GM18508 (cell line): Measurements from ENCODE around the gene MAPRE2.
"Not testable (repeated sequence)": the region's sequence is repeated elsewhere in the genome, so short reads cannot be mapped to it uniquely, and the experiment has no call there.

Source experiments
- ATAC-seq: cut with Tn5 transposase; IDR thresholded peaks from one replicate; pipeline ENCODE4 v1.9.1; 2021; ENCODE audit warnings: moderate number of reproducible peaks; ENCODE audit not compliant: insufficient read depth, unreplicated experiment

MAPRE2 gene

GRCh38 chr18:35170323-35170722 is 129.1 kb downstream of the MAPRE2 start:
- ATAC-seq, result not testable (repeated sequence)

GRCh38 chr18:35171315-35171987 is 130.2 kb downstream of the MAPRE2 start:
- no peak for ATAC-seq

- ATAC-seq, result no peak
Measured at GRCh38 chr18:35172009-35172408, 130.8 kb downstream of the MAPRE2 start.

GRCh38 chr18:35172451-35173035 is 131.3 kb downstream of the MAPRE2 start:
- no peak for ATAC-seq

DNA sequence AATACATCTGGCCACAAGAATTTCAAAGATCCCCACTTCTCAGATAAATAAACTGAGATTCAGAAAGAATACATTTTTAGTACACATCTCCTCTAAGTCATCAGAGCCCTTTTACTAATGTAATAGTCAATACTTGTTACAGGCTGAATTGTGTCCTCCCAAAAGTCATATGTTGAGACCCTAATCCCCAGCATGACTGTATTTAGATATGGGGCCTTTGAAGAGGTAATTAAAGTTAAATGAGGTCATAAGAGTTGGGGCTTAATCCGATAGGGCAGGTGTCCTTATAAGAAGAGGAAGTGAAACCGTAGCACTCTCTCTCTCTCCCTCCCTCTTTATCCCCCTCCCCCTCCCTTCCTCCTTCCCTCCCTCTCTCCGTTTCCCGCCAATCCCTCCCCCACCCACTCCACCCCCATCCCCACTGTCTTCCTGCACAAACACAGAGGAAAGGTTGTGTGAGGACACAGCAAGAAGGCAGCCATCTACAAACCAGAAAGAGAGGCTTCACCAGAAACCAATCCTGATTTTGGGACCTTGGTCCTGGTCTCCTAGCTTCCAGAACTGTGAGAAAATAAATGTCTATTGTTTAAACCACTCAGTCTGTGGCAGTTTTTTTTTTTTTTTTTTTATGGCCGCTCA is 133.0 kb downstream of the MAPRE2 start:
- peak; percentile 73 for ATAC-seq

DNA sequence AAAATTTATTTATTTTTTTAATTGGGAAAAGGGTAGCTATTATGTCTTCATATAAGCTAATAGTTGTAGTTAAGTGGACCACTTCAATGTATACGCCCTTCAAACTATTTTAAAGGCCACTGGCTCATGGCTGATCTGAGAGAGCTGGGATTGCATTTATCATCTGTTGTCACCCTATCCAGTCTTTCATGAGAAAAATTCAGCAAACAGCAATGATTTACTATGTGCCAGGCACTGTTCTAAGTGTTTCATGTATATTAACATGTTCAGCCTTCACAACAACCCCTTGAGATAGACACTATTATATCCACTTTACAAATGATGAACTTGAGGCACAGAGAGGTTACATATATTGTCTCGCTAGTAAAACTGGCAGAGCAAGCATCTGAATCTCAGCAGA is 133.5 kb downstream of the MAPRE2 start:
- no peak for ATAC-seq

GRCh38 chr18:35176925-35177324 is 135.7 kb downstream of the MAPRE2 start:
- ATAC-seq, result no peak

DNA sequence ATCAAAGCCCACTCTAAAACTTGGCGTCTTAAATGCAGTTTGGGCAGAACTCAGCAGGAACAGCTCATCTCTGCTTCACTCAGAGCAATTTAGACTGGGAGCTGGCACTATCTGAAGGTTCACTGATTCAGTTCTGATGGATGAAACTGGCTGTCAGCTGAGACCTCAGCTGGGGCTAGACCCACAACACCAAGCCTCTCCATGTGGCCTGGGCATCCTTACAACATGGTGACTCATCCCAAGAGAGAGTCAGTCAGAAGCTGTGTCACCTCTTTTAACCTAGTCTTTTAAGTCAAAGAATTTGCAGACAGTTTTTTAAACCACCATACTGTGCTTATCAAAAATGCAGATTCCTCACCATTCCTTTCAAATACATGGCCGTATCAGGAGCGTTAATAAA is 137.0 kb downstream of the MAPRE2 start:
- no peak for ATAC-seq

- ATAC-seq, result no peak
Measured at GRCh38 chr18:35179906-35180305, 138.7 kb downstream of the MAPRE2 start.

GRCh38 chr18:35180455-35180854 is 139.2 kb downstream of the MAPRE2 start:
- ATAC-seq, result no peak

- no peak for ATAC-seq
Measured at GRCh38 chr18:35182151-35182550, 140.9 kb downstream of the MAPRE2 start.

DNA sequence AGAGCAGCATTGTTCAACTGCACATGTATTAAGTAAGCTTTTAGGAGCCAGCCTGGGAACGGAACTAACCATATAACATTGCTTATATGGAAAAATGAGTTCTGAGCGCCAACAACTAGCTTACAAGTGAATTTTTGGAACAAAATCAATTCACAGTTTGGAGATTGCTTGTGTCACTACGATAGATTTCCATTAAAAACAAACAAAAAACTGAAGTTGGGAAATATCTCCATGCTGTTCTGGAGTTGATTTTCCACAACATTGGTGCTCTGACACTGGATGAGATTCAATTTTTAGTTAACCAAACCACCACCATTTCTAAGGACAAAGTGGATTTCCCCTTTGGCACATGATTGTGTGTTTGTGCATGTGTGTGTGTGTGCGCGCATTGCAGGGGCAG is 142.7 kb downstream of the MAPRE2 start:
- no peak for ATAC-seq

GRCh38 chr18:35185771-35186170 is 144.6 kb downstream of the MAPRE2 start:
- no peak for ATAC-seq

DNA sequence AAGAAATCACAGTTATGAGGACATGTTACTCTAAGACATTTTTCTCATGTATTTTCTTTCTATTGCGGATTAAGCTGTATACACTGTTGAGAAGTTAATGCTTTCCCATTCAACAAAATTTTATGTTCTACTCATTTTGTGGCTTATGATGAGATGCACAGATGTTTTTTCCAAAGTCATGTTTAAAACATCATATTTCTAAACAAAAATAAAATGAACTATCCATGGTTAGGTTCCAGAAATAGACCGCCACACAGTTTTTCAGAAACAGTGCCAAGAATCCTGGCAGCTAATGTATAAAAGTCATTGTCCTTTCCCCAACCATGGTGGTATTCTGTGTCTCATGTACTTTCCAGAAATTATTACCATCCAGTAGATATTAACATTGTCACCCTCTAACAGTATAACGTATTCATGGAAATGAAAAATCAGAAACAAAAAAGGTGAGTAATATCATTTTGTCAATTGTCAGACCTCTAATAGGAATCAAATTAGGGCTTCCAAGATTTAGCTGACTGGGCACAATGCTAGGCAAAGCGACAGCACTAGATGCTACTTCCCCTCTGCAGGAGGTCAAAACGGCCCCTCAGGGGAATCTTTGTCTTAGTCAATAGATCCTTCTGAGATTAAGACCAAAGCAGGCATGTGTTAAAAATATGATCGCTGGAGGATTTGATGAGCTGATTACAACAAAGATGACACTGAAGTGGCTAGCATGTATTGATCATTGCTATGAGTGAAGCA is 145.2 kb downstream of the MAPRE2 start:
- no peak for ATAC-seq

DNA sequence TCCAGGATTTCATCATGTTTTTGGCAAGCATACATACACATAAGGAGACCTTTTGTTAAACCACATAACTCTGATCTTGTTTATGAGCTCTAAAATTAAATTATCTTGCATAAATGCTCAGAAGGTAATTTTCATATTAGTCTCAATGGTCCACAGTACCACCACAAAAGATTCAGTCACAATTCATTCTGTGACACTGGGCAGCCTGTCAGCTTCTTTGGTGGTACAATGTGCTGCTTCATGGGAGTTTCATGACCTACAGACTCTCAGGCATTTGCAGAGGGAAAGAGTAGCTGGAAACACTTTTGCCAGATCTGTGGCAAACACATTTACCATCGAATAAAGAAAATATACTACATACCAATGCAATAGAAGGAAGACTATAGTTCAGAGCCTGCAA is 148.3 kb downstream of the MAPRE2 start:
- ATAC-seq, result no peak

DNA sequence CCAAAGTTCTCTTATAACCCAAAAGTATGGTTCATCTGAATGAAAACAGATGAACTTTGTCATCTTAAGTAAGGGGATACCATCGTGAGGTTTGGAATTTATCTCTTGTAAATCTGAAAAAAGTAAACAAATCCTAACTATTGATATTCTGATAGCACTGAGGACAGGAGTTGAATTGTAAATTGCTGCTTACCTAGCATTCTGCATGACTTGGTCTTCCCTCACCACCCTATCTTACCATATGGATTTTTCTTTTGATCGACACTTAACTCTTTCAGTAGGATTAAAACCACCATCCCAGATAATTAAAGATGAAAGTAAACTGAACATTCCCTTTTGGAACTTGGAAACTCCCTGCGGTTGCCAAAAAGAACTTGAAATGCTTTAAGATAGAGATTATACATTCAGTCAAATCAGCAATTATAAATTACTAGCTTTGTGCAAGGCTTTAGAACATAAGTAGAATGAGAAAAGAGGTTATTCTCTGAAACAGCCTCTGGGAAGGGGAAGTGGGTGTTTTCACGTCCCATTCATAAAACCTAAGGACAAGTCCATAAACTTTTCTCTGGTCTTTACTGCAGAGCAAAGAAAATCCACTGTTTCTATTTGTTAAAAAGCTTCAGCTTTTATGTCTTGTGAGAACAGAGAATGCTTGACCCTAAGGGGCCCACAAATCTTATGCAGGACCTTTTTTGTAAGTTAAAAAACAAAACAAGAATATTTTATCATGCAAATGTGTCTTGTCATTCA is 149.9 kb downstream of the MAPRE2 start:
- no peak for ATAC-seq

DNA sequence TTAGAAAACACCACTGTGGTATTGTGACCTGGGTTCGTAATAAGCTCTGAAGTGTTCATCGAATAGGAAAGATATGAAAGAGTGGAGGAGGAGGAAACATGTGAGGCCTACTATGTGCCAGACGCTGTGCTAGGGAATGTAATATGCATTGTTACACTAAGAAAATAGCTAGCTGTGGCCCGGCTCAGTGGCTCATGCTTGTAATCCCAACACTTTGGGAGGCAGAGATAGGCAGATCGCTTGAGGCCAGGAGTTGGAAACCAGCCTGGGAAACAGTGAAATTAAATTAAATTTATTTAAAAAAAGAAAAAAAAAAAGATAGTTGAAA is 150.4 kb downstream of the MAPRE2 start:
- no peak for ATAC-seq

DNA sequence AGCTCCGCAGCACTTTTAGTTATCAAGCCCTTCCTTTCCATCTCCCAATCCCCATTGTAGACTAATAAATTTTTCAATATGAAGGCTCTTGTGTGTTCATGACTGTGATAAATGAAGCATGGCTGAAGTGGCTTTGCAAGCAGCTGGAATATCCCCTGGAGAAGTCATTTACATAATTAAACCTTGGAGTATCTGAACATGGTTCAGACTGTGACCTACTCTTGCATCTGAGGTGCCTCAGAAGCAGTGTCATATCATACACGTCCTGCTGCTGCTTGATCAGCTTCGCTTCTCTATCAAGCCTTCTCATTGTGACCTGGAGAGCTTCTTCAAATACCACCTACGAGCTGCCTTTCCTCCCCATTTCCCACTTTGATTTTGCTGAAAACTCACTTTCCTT is 151.2 kb downstream of the MAPRE2 start:
- no peak for ATAC-seq
